Adrenal gland (tissue), 5 donors: ENCODE results near the gene CREB3L1.

Source experiments
- POLR2A ChIP-seq, 2 donors: fragments of 450-650 bp; IDR thresholded peaks; one replicate each; pipeline ENCODE4 v1.6.1; 2017; ENCODE audit warnings: antibody characterized with exemption in 2 of 2, mild to moderate bottlenecking in 2 of 2, moderate library complexity in 1 of 2
- TF ChIP-seq, protein P1 (sequence below), 6 experiments: fragments of 450-650 bp in 4 of 6; fragments of 200-600 bp in 2 of 6; sonication (generic) in 1 of 6; IDR thresholded peaks; 1 replicate in 5 of 6; 2 replicates in 1 of 6; pipeline versions ENCODE4 v1.5.1 to v1.8.0; 2016 to 2021; ENCODE audit warnings: antibody characterized with exemption in 6 of 6, mild to moderate bottlenecking in 2 of 6, moderate library complexity in 1 of 6
- donor health status: DM: no; HTN: no; CAD: no.

DNA sequence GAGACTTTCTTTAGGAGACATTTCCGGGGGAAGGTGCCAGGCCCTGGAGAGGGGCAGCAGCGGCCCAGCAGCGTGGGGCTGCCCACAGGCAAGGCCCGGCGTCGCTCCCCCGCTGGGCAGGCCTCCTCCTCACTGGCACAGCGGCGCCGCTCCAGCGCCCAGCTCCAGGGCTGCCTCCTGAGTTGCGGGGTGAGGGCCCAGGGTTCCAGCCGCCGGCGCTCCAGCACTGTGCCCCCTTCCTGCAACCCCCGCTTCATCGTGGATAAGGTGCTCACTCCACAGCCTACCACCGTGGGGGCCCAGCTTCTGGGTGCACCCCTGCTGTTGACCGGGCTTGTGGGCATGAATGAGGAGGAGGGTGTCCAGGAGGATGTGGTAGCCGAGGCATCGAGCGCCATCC, 88.8 kb downstream of the CREB3L1 start:
- TF ChIP-seq, protein P1, sequence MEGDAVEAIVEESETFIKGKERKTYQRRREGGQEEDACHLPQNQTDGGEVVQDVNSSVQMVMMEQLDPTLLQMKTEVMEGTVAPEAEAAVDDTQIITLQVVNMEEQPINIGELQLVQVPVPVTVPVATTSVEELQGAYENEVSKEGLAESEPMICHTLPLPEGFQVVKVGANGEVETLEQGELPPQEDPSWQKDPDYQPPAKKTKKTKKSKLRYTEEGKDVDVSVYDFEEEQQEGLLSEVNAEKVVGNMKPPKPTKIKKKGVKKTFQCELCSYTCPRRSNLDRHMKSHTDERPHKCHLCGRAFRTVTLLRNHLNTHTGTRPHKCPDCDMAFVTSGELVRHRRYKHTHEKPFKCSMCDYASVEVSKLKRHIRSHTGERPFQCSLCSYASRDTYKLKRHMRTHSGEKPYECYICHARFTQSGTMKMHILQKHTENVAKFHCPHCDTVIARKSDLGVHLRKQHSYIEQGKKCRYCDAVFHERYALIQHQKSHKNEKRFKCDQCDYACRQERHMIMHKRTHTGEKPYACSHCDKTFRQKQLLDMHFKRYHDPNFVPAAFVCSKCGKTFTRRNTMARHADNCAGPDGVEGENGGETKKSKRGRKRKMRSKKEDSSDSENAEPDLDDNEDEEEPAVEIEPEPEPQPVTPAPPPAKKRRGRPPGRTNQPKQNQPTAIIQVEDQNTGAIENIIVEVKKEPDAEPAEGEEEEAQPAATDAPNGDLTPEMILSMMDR (IDR thresholded peaks at IDR 0.05): no peak
- no peak for TF ChIP-seq POLR2A (IDR thresholded peaks at IDR 0.05)
